Posterior vena cava (tissue), 2 donors: ENCODE measurements around the gene AGXT. TPM values are rescaled to one million over a fixed set of nuclear protein-coding genes. Genes with fewer than 3 reads are reported as not detected.

ENCODE experiments used
- DNase-seq: peaks from one replicate; pipeline ENCODE4 v3.0.0-alpha.2; 2020; ENCODE audit warnings: low spot score
- intact Hi-C, 2 donors: fragments of 100-400 bp; cut with DNase I; formaldehyde crosslinking; loops; one replicate each; pipeline versions ENCODE4 v1.14.1 to v1.14.2; 2022 to 2023
- long read RNA-seq, 2 donors: library from polyadenylated mRNA; unstranded; transcript quantifications; one replicate each; pipeline ENCODE4 v2.0.0, GENCODE V29; 2020 to 2021
- total RNA-seq, 2 donors: library from RNA; stranded (reverse); fragmentation: NEBNext Ultra II Directional; extraction: Animal tissue kit (Norgen Biotek cat#: 25700); gene quantifications; one replicate each; pipeline ENCODE4 v1.2.1, GENCODE V29; 2021
- donor health status: DM: yes; HTN: yes; CAD: no.
- donor health status: DM: yes; HTN: yes; CAD: no.

The AGXT gene
- not detected for total RNA-seq
- long read RNA-seq, donor 1 = 0 reads
- long read RNA-seq, donor 2 = 0 reads

DNA sequence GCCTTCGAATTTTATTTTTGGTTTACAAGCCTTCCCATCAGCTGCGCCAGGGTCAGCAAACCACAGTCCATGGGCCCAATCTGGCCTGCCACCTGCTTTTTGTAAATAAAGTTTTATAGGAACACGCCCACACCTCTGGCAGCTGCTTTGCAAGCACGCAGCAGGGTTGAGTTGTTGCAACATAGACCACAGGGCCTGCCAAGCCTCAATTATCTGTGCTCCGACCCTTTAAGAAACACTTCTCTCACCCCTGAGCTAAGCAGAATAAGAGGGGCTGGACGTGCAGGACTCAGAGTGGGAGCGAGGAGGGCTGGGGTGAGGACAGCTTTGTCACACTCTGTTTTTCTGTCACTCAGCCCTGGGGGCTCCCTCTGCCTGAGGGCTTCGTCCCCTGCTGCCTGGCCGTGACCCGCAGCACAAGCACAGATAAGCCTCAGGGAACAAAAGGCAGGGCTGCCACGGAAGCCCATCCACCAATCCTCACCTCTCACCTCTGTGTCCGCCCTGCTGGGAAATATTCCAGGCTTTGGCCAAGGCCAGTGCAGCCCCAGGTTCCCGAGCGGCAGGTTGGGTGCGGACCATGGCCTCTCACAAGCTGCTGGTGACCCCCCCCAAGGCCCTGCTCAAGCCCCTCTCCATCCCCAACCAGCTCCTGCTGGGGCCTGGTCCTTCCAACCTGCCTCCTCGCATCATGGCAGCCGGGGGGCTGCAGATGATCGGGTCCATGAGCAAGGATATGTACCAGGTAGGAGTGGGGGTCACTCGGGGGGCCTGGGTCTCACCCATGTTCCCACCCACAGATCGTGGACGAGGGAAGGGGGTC is at the start of gene AGXT:
Gene AGXT (plus strand): TSS at position 539 of the 823 bp plus-strand sequence. CDS start 42 bp downstream, at position 581.
- no peak for DNase-seq
- intact Hi-C loops = no loop called here

GRCh38 chr2:240819126-240819857 is 49.3 kb upstream of the AGXT start:
- intact Hi-C loops = no loop called here

DNA sequence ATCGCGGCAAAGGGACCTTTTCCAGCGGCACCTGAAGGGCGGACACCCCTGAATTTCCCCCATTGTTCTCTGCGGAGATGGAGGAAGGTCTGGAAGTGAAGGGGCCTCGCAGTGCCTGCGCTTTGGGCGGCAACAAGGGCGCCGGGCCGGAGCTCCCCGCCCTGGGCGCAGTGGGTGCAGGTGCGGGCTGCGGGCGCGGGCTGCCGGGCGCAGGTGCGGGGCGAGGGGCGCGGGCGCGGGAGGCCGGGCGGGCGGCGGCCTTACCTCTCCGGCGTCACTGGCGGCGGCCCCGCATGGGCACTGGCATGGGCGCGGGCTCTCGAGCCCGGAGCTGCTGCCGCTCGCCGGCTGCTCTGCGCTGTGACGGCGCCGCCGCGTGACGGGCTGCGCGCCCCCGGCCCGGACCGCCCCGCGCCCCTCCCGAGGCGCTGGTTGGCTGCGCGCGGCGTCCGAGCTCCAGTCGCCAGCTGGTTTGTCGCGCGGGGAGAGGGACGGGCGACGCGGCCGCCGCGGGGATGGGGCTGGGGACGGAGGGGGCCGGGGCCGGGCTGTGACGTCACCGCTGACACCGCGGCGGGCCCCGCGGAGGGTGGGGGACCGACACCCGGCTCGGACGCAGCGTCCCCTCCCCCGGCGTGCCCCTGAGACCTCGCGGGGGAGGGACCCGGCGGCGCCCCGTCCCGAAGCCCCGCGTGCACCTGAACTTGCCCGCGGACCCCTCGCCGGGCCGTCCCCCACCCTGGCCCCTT is 48.6 kb upstream of the AGXT start, which contains the start of gene KIF1A:
Gene KIF1A (minus strand): TSS at position 362 of the 749 bp plus-strand sequence. CDS start 22,467 bp downstream, outside the sequence.
- no peak for DNase-seq
- intact Hi-C loops = no loop called here

More at GRCh38 chr2:240819126-240819857, 49.3 kb upstream of the AGXT start:
- no peak for DNase-seq

DNA sequence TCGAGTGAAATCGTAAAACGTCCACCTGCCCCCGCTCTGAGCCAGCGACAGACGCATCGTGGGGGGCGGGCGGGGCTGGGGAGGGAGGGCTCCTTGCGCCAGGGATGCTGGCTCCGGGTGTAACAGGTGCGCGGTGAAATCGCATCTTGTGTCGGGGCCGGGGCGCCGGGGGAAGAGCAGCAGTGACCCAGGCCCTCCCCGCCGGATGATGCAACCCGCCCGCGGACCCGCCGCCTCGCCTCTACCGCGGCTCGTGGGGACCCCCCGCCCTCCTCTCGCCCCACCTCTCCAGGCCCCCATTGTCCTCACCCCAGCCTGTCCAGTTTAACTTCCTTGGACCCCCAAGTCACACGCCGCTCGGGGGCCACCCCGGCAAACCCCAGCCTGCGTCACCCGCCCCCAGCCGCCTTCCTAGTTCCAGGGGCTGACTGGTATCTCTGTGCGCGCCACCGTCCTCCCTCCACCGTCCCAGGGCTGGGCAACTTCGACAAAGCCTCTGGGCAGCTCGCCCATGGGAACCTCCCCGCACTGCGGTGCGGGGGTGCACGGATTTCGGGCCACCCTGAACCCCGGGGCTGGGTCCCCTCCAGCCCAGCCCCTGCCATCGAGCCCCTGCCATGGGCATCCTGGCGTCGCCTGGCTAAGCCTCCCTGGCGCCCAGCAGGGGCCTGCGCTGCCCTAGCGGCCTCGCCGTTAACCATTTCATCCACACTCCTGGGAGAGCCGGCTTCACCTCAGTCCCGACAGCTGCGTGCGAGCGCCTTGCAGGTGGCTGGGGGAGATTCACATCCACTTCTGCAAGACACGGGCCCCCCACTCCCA is 47.8 kb upstream of the AGXT start:
- intact Hi-C loops = no loop called here
- peak; percentile 80 for DNase-seq

- intact Hi-C loops = no loop called here
- no peak for DNase-seq
These were observed 47.2 kb upstream of the AGXT start for GRCh38 chr2:240821429-240821778.

DNA sequence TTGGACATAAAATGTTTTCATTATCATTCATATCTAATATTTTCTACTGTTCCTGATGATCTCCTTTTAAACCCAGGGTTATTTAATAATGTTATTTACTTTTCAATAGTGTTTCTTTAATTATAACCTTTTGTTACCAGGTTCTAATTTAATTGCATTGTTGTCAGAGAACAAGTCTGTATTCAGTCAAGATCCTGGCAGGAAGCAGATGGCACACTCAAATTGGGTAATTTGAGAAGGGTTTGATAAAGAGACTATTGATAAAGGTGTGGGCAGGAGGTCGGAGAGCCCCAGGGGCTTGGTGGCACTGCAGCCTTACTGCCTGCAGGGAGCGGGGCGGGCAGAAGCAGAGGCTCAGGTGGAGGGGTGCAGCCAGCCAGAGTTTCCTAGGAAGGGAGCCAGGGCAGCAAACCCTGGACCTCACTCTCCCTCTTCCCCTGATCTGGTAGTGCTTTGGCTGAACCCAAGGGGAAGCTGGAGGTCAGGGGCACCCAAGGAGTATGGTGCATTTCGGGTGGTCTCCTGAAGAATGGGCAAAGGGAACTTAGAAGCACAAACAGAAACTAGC is 46.3 kb upstream of the AGXT start:
- intact Hi-C loops = no loop called here

DNA sequence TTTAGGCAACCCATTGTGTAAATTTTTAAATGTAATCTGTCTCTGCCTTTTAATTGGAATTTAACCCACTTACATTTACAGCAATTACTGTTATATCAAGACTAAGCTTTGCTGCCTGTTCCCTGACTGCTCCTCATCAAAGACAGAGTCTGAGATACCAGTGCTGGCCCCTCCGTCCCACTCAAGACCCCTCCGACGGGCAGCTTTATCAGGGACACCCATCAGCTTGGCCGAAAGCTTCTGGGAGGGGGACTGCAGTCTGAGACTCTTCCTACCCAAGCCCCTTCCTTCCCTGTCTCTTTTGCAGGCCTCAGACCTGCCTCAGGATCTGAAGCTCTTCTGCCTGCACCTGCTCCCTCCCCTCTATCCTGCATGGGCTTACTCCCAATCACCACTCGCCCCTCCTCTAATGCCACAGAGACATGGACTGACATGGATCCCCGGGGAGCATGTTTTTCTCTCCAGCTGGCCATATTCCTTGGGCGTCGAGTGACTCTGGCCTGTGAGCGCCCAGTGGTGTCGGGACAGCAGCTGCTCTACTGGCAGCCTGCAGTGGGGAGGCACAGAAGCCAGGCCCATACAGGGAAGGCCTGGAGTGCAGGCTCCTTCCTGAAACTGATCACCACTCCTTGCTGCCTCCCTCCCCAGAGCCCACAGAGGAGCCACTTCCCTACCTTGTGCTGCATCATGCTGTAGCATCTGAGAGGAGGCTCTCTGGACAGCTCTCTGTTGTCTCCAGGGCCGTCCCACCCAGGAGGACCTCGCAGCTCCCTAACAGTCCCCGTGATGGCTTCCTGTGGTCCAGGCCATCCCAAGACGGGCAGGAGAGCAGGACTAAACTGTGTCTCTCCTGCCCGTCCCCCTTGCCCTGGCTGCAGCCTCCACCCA is 44.9 kb upstream of the AGXT start:
- no peak for DNase-seq
- intact Hi-C loops = no loop called here

More for the DNA sequence above, 46.3 kb upstream of the AGXT start:
- no peak for DNase-seq

- intact Hi-C loops = no loop called here
- DNase-seq = no peak
These were observed 43.1 kb upstream of the AGXT start for GRCh38 chr2:240825476-240825875.

DNA sequence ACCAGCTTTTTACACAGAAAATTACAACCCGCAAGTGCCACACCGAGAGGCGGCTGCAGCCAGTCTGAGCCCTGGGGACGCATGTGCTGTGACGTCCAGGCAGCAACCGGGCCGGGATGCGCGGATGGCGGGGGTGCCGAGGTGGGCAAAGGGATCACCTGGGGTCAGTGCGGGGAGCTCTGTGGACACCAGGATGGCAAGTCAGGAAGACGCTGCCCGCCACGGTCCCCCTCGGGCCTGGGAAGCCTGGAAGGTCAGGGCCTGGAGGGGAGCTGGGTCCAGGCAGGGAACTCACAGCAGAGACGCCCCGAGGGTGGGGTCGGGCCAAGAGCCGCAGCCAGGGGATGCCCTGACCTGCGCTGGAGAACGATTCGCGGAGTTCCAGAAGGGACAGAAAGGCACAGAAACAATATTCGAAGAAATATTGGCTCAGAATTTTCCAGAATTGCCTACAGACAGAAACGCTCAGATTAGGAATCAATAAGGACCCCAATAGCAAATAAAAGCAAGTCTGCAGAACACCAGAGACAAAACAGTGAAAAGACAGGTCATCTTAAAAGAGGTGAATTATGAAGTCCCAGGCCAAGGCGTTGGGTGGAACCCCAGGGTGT is 36.9 kb upstream of the AGXT start:
- DNase-seq = no peak
- intact Hi-C loops = no loop called here

GRCh38 chr2:240832205-240832727 is 36.4 kb upstream of the AGXT start:
- intact Hi-C loops = no loop called here
- DNase-seq = peak; percentile 98

GRCh38 chr2:240832921-240833494 is 35.6 kb upstream of the AGXT start:
- intact Hi-C loops = no loop called here
- DNase-seq = no peak

DNA sequence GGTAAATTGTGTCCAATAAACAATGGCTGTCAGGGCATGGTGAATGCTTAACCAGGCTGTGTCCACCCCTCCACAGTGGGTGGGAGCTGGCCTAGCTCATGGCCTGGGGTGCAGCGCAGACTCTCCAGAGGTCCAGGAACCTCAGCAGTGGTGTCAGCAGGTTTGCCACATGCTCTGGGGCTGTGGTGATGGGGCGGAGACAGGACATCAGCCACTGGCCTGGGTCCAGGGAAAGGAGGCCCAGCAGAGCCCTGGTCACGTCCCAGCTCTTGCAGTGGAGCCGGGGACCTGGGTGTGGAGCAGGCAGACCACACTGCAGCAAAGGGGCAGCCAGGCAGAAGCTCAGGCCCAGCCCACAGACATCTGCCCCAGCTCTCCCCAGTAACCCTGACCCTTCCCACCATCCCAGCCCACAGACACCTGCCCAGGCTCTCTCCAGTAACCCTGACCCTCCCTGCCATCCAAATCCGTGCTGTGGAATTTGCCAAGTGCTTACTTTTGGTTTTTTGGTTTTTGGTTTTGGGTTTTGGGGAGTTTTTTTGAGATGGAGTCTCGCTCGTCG is 34.8 kb upstream of the AGXT start:
- no peak for DNase-seq
- intact Hi-C loops = no loop called here

DNA sequence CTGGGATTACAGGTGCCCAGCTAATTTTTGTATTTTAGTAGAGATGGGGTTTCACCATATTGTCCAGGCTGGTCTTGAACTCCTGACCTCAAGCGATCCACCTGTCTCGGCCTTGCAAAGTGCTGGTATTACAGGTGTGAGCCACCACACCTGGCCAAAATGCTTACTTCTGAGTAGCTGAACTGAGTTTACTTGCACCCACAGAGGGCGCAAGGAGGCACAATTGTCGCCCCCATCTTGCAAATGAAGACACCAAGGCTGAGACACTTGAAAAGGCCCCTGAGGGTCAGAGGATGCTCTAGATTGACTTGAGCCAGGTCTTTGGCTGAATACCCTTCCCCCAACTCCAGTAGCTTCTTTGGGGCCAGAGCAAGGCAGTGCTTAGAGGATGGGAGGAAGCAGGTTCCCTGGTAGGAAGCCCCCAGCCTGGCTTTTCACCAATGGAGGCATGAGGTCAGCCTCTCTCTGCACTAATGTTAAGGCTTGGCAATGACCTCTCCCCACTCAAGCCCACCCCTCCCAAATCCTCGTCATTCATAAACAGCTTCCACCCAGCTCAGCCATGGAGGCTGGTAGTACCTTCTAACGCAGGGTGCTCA is 34.1 kb upstream of the AGXT start:
- no peak for DNase-seq
- intact Hi-C loops = no loop called here

GRCh38 chr2:240835528-240835927 is 33.1 kb upstream of the AGXT start:
- intact Hi-C loops = no loop called here
- DNase-seq = no peak

- DNase-seq = peak; percentile 89
- intact Hi-C loops = no loop called here
These were observed 31.7 kb upstream of the AGXT start for GRCh38 chr2:240836781-240837467.
